ENCODE data around the gene CHEK2.
"Not testable (repeated sequence)": the region's sequence is repeated elsewhere in the genome, so short reads cannot be mapped to it uniquely, and the experiment has no call there.

Gene CHEK2

GRCh38 chr22:28743852-28744251 is 2.2 kb upstream of the CHEK2 start:
- H3K36me3 ChIP-seq (ENCODE audit: insufficient read depth, low read length): peaks cover 38% of the 10 kb centered on the region
- no peak overlapping the region for H2AFZ ChIP-seq (ENCODE audit: low read depth, low read length)
- peaks cover 32% of the 10 kb centered on the region for H3K4me1 ChIP-seq (ENCODE audit: insufficient read depth, low read length)
- ATAC-seq (ENCODE audit: insufficient read depth, low read depth) (no peak), DNase-seq (no peak)
- H3K79me2 ChIP-seq (ENCODE audit: insufficient read depth, low read length): peaks cover 43% of the 10 kb centered on the region
- H3K9ac ChIP-seq (ENCODE audit: low read depth, low read length): no peak overlapping the region
- H3K9me3 ChIP-seq (ENCODE audit: insufficient read depth, low read length, severe bottlenecking): no peaks in the 10 kb centered on the region
- no peak overlapping the region for H3K27ac ChIP-seq (ENCODE audit: low read length)
- H3K4me2 ChIP-seq (ENCODE audit: insufficient read depth, low read length): no peak overlapping the region
- H4K20me1 ChIP-seq (ENCODE audit: insufficient read depth, low read length): no peaks in the 10 kb centered on the region
- TF ChIP-seq EZH2 (IDR thresholded peaks at IDR 0.05; ENCODE audit: borderline replicate concordance, low read depth, low read length, severe bottlenecking) (no peak), CTCF (IDR thresholded peaks at IDR 0.05; ENCODE audit: borderline replicate concordance, extremely low read depth, low read length, poor library complexity, severe bottlenecking) (no peak)
- H3K4me3 ChIP-seq (ENCODE audit: low read depth in 1 of 2, low read length in 2 of 2): no peak overlapping the region
- H3K27me3 ChIP-seq (ENCODE audit: insufficient read depth, low read length, poor library complexity): no peaks in the 10 kb centered on the region

- Histone ChIP-seq H3K4me1 (ENCODE audit: insufficient read depth, low read length) (peaks cover 32% of the 10 kb centered on the region), H3K27ac (ENCODE audit: low read length) (peak overlapping the region; percentile 95), H2AFZ (ENCODE audit: low read depth, low read length) (peak overlapping the region; percentile 97), H3K9me3 (ENCODE audit: insufficient read depth, low read length, severe bottlenecking) (no peaks in the 10 kb centered on the region), H3K36me3 (ENCODE audit: insufficient read depth, low read length) (peaks cover 40% of the 10 kb centered on the region), H3K9ac (ENCODE audit: low read depth, low read length) (peak overlapping the region; percentile 86), H3K27me3 (ENCODE audit: insufficient read depth, low read length, poor library complexity) (no peaks in the 10 kb centered on the region), H3K4me3 (ENCODE audit: low read depth in 1 of 2, low read length in 2 of 2) (peak overlapping the region; percentile 63 to 85; a peak in 3 of 4 replicates), H4K20me1 (ENCODE audit: insufficient read depth, low read length) (peaks cover 2% of the 10 kb centered on the region; the same call in 1 of the 2 replicates), H3K4me2 (ENCODE audit: insufficient read depth, low read length) (peak overlapping the region; percentile 89), H3K79me2 (ENCODE audit: insufficient read depth, low read length) (peaks cover 56% of the 10 kb centered on the region)
- DNase-seq: no peak
- no peak for ATAC-seq (ENCODE audit: insufficient read depth, low read depth)
- TF ChIP-seq CTCF (IDR thresholded peaks at IDR 0.05; ENCODE audit: borderline replicate concordance, extremely low read depth, low read length, poor library complexity, severe bottlenecking): no peak
- no peak for TF ChIP-seq EZH2 (IDR thresholded peaks at IDR 0.05; ENCODE audit: borderline replicate concordance, low read depth, low read length, severe bottlenecking)
Observed at GRCh38 chr22:28742562-28742962, 942 bp upstream of the CHEK2 start.

GRCh38 chr22:28741200-28741784 is 328 bp downstream of the CHEK2 start:
- Histone ChIP-seq H3K27me3 (ENCODE audit: insufficient read depth, low read length, poor library complexity) (no peaks in the 10 kb centered on the region), H3K4me2 (ENCODE audit: insufficient read depth, low read length) (peak overlapping the region; percentile 94), H3K9me3 (ENCODE audit: insufficient read depth, low read length, severe bottlenecking) (no peaks in the 10 kb centered on the region), H3K9ac (ENCODE audit: low read depth, low read length) (peak overlapping the region; percentile 86), H4K20me1 (ENCODE audit: insufficient read depth, low read length) (peaks cover 9% of the 10 kb centered on the region; the same call in 1 of the 2 replicates), H2AFZ (ENCODE audit: low read depth, low read length) (peak overlapping the region; percentile 83), H3K27ac (ENCODE audit: low read length) (peak overlapping the region; percentile 80), H3K4me3 (ENCODE audit: low read depth in 1 of 2, low read length in 2 of 2) (peak overlapping the region; percentile 85 to 96), H3K4me1 (ENCODE audit: insufficient read depth, low read length) (peaks cover 32% of the 10 kb centered on the region), H3K79me2 (ENCODE audit: insufficient read depth, low read length) (peaks cover 69% of the 10 kb centered on the region), H3K36me3 (ENCODE audit: insufficient read depth, low read length) (peaks cover 36% of the 10 kb centered on the region)
- DNase-seq (no peak), ATAC-seq (ENCODE audit: insufficient read depth, low read depth) (no peak)
- TF ChIP-seq CTCF (IDR thresholded peaks at IDR 0.05; ENCODE audit: borderline replicate concordance, extremely low read depth, low read length, poor library complexity, severe bottlenecking): no peak
- no peak for TF ChIP-seq EZH2 (IDR thresholded peaks at IDR 0.05; ENCODE audit: borderline replicate concordance, low read depth, low read length, severe bottlenecking)

- H3K27ac ChIP-seq (ENCODE audit: low read length); ATAC-seq (ENCODE audit: insufficient read depth, low read depth); H3K4me3 ChIP-seq (ENCODE audit: low read depth in 1 of 2, low read length in 2 of 2); H3K27me3 ChIP-seq (ENCODE audit: insufficient read depth, low read length, poor library complexity); H3K9me3 ChIP-seq (ENCODE audit: insufficient read depth, low read length, severe bottlenecking); H2AFZ ChIP-seq (ENCODE audit: low read depth, low read length); DNase-seq; H3K9ac ChIP-seq (ENCODE audit: low read depth, low read length): not testable (repeated sequence)
- Histone ChIP-seq H3K4me2 (ENCODE audit: insufficient read depth, low read length) (0 out of 2 replicates have a peak overlapping the region, but pooled peaks have one; percentile 7), H3K79me2 (ENCODE audit: insufficient read depth, low read length) (peaks cover 89% of the 10 kb centered on the region), H3K4me1 (ENCODE audit: insufficient read depth, low read length) (peaks cover 32% of the 10 kb centered on the region), H3K36me3 (ENCODE audit: insufficient read depth, low read length) (peaks cover 29% of the 10 kb centered on the region), H4K20me1 (ENCODE audit: insufficient read depth, low read length) (peaks cover 12% of the 10 kb centered on the region; the same call in 1 of the 2 replicates)
Observed at GRCh38 chr22:28738876-28739275, 2.7 kb downstream of the CHEK2 start.

Measured in DND-41 (cell line).